ENCODE results near the gene GALNT16.

GRCh38 chr14:69363964-69364363, 104.0 kb downstream of the GALNT16 start:
- TF ChIP-seq EZH2 (IDR thresholded peaks at IDR 0.05) (no peak), POLR2AphosphoS5 (IDR thresholded peaks at IDR 0.05; ENCODE audit: borderline replicate concordance, low read depth, low read length) (no peak)

All from SK-N-MC (cell line).